Measurements from ENCODE around the gene LMBRD2.
"Not testable (repeated sequence)": the region's sequence is repeated elsewhere in the genome, so short reads cannot be mapped to it uniquely, and the experiment has no call there.

LMBRD2 gene

DNA sequence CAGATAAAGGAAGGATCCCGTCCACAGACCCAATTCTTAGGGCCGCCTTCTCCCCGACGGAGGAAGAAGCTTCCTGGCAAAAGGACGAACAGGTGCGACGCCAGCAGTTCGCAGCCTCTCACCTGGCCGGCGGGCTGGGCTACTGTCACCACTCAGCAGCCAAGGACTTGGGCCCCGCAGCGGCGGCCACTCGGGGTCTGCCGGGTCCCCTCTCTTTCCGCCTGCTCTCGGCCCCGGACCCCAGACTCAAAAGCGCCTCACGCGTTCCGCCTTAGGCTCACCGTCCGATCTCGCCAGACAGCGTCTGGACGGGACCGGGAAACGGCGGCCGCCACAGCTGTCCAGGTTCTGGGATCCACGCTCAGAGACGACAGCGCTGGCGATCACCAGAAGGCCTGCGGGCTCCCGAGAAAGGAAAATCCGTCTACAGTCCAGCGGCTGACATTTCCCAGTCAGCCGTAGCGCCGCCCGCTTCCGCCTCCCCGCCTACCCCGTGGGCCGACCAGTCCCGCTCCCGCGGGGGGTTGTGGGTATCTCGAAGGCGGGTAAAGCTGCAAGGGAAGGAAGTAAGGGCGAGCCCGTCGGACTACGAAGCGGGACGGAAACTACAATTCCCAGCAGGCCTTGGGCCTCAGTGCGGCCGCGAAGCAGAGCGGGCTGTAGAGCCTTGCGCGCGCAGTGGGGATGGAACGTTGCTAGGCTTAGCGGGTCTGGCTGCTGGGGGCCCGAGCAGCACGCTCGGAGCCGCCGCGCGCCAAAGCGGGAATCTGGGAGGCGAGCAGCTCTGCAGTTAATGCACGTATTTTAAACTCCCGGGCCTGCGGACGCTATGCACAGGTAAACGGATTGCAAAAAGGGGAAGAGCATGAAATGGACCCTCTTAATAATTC, at the start of gene LMBRD2, which contains the start of gene SKP2:
Gene LMBRD2 (minus strand): TSS at position 454 of the 890 bp plus-strand sequence. CDS start 8,538 bp downstream, outside the sequence.
Gene SKP2 (plus strand): TSS at position 678 of the 890 bp plus-strand sequence. CDS start 152 bp downstream, at position 830.
- in situ Hi-C loops (cut with MboI; ENCODE audit: low pct_unique_long_range_greater_than_20kb, low sequenced_read_pairs): no loop called here
- peak; percentile 98 for DNase-seq

DNA sequence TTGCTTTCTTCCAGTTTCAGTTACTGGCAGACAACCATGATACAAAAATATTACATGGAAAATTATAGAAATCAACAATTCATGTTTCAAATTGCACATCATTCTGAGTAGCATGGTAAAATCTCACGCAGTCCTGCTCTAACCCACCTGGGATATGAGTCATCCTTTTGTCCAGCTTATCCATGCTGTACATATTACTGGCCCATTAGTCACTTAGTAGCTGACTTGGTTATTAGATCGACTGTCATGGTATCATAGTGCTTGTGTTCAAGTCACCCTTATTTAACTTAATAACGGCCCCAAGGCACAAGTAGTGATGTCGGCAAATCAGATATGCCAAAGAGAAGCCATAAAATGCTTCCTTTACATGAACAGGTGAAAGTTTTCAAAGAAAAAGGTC, 48.8 kb upstream of the LMBRD2 start:
- in situ Hi-C loops (cut with MboI; ENCODE audit: low pct_unique_long_range_greater_than_20kb, low sequenced_read_pairs): no loop called here
- DNase-seq: no peak

GRCh38 chr5:36199620-36200019, 47.9 kb upstream of the LMBRD2 start:
- in situ Hi-C loops (cut with MboI; ENCODE audit: low pct_unique_long_range_greater_than_20kb, low sequenced_read_pairs): no loop called here
- no peak for DNase-seq

- DNase-seq; in situ Hi-C loops (cut with MboI; ENCODE audit: low pct_unique_long_range_greater_than_20kb, low sequenced_read_pairs): not testable (repeated sequence)
Observed at GRCh38 chr5:36198783-36199182, 47.1 kb upstream of the LMBRD2 start.

DNA sequence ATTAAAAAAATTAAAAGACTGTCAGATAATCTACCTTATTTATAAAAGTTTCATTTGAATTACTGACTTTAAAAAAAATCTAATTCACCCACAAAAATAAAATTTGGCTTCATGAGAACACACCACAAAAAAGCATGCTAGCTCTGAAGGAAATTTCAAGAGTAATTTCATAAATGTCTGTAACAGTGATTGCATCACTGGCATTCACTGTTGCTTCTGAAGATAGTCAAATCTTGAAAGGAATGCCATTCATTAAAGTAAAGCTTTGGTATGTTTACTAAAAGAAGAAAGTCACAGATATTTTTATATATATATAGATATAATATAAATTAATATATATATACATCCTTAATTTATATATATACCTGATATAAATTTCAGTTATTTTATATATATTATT, 46.6 kb upstream of the LMBRD2 start:
- no peak for DNase-seq
- in situ Hi-C loops (cut with MboI; ENCODE audit: low pct_unique_long_range_greater_than_20kb, low sequenced_read_pairs): no loop called here

GRCh38 chr5:36193746-36194145, 42.1 kb upstream of the LMBRD2 start:
- DNase-seq: no peak
- in situ Hi-C loops (cut with MboI; ENCODE audit: low pct_unique_long_range_greater_than_20kb, low sequenced_read_pairs): no loop called here

DNA sequence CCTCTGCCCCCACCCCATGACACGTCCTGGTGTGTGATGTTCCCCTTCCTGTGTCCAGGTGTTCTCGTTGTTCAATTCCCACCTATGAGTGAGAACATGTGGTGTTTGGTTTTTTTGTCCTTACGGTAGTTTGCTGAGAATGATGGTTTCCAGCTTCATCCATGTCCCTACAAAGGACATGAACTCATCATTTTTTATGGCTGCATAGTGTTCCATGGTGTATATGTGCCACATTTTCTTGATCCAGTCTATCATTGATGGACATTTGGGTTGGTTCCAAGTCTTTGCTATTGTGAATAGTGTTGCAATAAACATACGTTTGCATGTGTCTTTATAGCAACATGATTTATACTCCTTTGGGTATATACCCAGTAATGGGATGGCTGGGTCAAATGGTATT, 32.7 kb upstream of the LMBRD2 start:
- in situ Hi-C loops (cut with MboI; ENCODE audit: low pct_unique_long_range_greater_than_20kb, low sequenced_read_pairs): not testable (repeated sequence)

GRCh38 chr5:36181774-36182173, 30.1 kb upstream of the LMBRD2 start:
- in situ Hi-C loops (cut with MboI; ENCODE audit: low pct_unique_long_range_greater_than_20kb, low sequenced_read_pairs): no loop called here

More for the DNA sequence above, 32.7 kb upstream of the LMBRD2 start:
- DNase-seq: not testable (repeated sequence)

DNA sequence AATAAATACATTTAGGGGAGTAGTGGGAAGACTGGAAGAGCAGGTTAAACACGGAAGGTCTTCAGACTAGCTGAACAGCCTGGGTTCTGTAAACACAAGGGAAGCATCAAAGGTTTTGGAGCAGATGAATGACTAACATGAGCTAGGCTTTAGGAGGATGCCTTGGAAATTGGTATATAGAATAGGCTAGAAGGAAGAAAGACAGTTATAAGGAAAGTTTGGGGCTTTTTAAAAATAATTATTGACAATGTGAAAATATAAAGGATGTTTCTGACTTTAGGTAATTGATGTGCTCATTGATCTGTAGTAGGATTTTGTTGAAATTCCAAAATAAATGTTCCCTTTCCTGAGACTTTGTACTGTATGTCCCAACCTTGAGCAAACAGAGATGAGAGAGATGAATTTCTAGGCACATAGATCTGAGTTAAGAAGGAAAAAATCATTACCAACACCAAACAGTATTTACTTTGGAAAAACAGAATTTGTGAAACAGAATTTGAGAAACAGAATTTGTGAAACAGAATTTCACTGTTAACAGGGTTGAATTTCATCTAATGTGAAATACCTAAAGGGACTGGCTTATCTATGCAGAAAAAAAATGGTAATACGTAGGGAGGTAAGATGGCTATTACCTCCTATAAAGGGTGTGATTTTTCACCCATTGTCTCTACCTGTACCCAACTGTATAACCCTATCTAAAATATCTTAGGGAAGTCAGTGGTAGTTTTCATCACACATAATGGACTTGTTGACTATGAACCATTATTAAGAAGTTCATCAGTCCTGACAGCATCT, 29.1 kb upstream of the LMBRD2 start:
- DNase-seq: no peak
- in situ Hi-C loops (cut with MboI; ENCODE audit: low pct_unique_long_range_greater_than_20kb, low sequenced_read_pairs): no loop called here

More at GRCh38 chr5:36181774-36182173, 30.1 kb upstream of the LMBRD2 start:
- DNase-seq: no peak

DNA sequence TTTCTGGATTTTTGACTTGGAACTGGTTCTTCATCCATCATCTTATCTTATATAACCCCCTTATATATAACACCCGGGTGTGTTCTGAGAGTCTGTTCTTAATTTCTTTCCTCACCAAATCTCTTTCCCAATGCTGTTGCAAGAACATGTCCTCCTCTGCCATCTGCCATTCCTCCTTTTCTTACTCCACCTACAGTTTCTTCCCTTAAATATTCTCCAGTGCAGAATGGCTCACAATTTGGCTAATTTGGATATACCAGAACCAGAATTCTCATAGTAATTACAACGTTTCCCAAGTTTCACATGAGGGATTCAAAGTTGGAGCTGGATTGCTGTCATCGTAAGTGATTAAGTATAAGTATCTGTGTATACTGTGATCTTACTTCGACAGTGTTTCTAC, 28.3 kb upstream of the LMBRD2 start:
- DNase-seq: no peak
- in situ Hi-C loops (cut with MboI; ENCODE audit: low pct_unique_long_range_greater_than_20kb, low sequenced_read_pairs): no loop called here

GRCh38 chr5:36178524-36178890, 26.8 kb upstream of the LMBRD2 start:
- DNase-seq: no peak
- in situ Hi-C loops (cut with MboI; ENCODE audit: low pct_unique_long_range_greater_than_20kb, low sequenced_read_pairs): no loop called here

GRCh38 chr5:36177715-36178523, 26.2 kb upstream of the LMBRD2 start:
- in situ Hi-C loops (cut with MboI; ENCODE audit: low pct_unique_long_range_greater_than_20kb, low sequenced_read_pairs): no loop called here
- DNase-seq: peak; percentile 16

GRCh38 chr5:36177154-36177553, 25.5 kb upstream of the LMBRD2 start:
- in situ Hi-C loops (cut with MboI; ENCODE audit: low pct_unique_long_range_greater_than_20kb, low sequenced_read_pairs): no loop called here
- DNase-seq: no peak

- DNase-seq: no peak
- in situ Hi-C loops (cut with MboI; ENCODE audit: low pct_unique_long_range_greater_than_20kb, low sequenced_read_pairs): no loop called here
Observed at GRCh38 chr5:36175043-36175442, 23.4 kb upstream of the LMBRD2 start.

GRCh38 chr5:36174119-36174518, 22.4 kb upstream of the LMBRD2 start:
- no peak for DNase-seq
- in situ Hi-C loops (cut with MboI; ENCODE audit: low pct_unique_long_range_greater_than_20kb, low sequenced_read_pairs): no loop called here

DNA sequence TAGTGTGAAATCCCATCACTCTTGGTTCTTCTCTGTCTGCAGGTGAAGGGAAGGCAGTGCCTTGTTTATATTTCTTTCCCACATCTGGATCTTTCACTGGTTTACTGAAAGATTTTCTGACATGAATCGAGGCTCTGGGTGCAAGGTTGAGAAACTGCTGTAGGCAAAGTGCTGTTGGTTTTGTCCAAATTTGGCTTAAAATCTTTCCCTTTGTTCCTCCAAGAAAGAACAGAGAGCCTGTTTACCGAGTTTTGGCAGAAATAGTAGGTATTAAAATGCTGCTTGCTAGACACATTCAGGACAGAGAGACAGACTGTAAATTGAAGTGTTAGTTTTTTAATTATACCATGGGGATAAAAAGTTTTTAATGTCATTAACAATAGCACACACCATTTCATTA, 21.7 kb upstream of the LMBRD2 start:
- no peak for DNase-seq
- in situ Hi-C loops (cut with MboI; ENCODE audit: low pct_unique_long_range_greater_than_20kb, low sequenced_read_pairs): no loop called here

- no peak for DNase-seq
- in situ Hi-C loops (cut with MboI; ENCODE audit: low pct_unique_long_range_greater_than_20kb, low sequenced_read_pairs): no loop called here
Observed at GRCh38 chr5:36172599-36172998, 20.9 kb upstream of the LMBRD2 start.

GRCh38 chr5:36170832-36171424, 19.2 kb upstream of the LMBRD2 start:
- in situ Hi-C loops (cut with MboI; ENCODE audit: low pct_unique_long_range_greater_than_20kb, low sequenced_read_pairs): no loop called here
- DNase-seq: no peak

GRCh38 chr5:36168737-36169136, 17.1 kb upstream of the LMBRD2 start:
- DNase-seq: no peak
- in situ Hi-C loops (cut with MboI; ENCODE audit: low pct_unique_long_range_greater_than_20kb, low sequenced_read_pairs): no loop called here

All from KBM-7 (cell line).